ENCODE data around the gene VAMP1. TPM values are rescaled to one million over a fixed set of nuclear protein-coding genes. Genes with fewer than 3 reads are reported as not detected.

VAMP1 gene
- total and polyA plus RNA-seq, 10 of the 15 experiments (the other 5 are each of a cell fraction or from before 2014, with no cell fraction given): 4.8 to 123 (median 27.5) TPM

GRCh38 chr12:6426882-6427671, 43.4 kb downstream of the VAMP1 start (continued):
- TF ChIP-seq ZNF592 (IDR thresholded peaks at IDR 0.05) (peak; percentile 68; the same call in 1 of the 2 replicates), ZNF384 (IDR thresholded peaks at IDR 0.05; ENCODE audit: borderline replicate concordance, low read depth, low read length) (peak; percentile 61; the same call in 1 of the 2 replicates), ZBTB4 (CRISPR knock-in tag; IDR thresholded peaks at IDR 0.05) (no peak), PAX5 (IDR thresholded peaks at IDR 0.05; ENCODE audit: borderline replicate concordance, low read depth, low read length) (peak; percentile 98), ZNF274 (IDR thresholded peaks at IDR 0.05; ENCODE audit: insufficient read depth, insufficient read length) (no peak), WRNIP1 (IDR thresholded peaks at IDR 0.05; ENCODE audit: borderline replicate concordance, low read depth, low read length) (no peak), BHLHE40 (IDR thresholded peaks at IDR 0.05; ENCODE audit: borderline replicate concordance in 1 of 2, low read depth in 2 of 2, low read length in 1 of 2) (peak; percentile 69 to 74; a peak in 2 of 4 replicates), NR2C1 (IDR thresholded peaks at IDR 0.05) (no peak), ZNF217 (IDR thresholded peaks at IDR 0.05) (peak; percentile 45; the same call in 1 of the 2 replicates), EZH2 (IDR thresholded peaks at IDR 0.05; ENCODE audit: borderline replicate concordance, control insufficient read depth, low read depth, low read length) (no peak), EED (IDR thresholded peaks at IDR 0.05; ENCODE audit: low read depth) (peak; percentile 93), NBN (IDR thresholded peaks at IDR 0.05) (peak; percentile 94), SMAD1 (IDR thresholded peaks at IDR 0.05; ENCODE audit: low read depth, partially characterized antibody) (no peak), KDM1A (IDR thresholded peaks at IDR 0.05; ENCODE audit: borderline replicate concordance) (no peak), CHD2 (IDR thresholded peaks at IDR 0.05; ENCODE audit: borderline replicate concordance, low read depth, low read length) (no peak; the same call in 1 of the 2 replicates), ATF2 (IDR thresholded peaks at IDR 0.05; ENCODE audit: low read length) (peak; percentile 84), TCF12 (IDR thresholded peaks at IDR 0.05; ENCODE audit: low read depth, low read length) (peak; percentile 81)
